Endothelial cell of umbilical vein (primary cell): Measurements from ENCODE around the gene DNTT. TPM values are rescaled to one million over a fixed set of nuclear protein-coding genes. Genes with fewer than 3 reads are reported as not detected.

Experiments used
- BruUV-seq: library from RNA; stranded (reverse); fragments of 400-500 nt; replicated peaks from 2 replicates; lab custom pipeline; 2021; lab: Mats Ljungman, UMichigan
- CTCF ChIA-PET: fragments of 300-600, 350-600 bp; sonication (Branson Sonifier 250); formaldehyde crosslinking; loops from one replicate; lab custom pipeline; 2021; ENCODE audit warnings: antibody characterized with exemption, inconsistent platforms; lab: Charles Lee
- POLR2A ChIA-PET: fragments of 300-600, 350-600 bp; sonication (Branson Sonifier 250); formaldehyde crosslinking; loops from one replicate; lab custom pipeline; 2021; ENCODE audit warnings: antibody characterized with exemption, inconsistent platforms; lab: Charles Lee
- DNase-seq: peaks from one replicate; pipeline ENCODE4 v3.0.0-alpha.2; 2011; ENCODE audit warnings: low read depth, low spot score
- FAIRE-seq: peaks from 2 replicates; lab custom pipeline; 2011; peaks lifted over from hg19 to GRCh38; lab: Jason Lieb, UNC
- H2AFZ ChIP-seq: 2 replicates; pipeline ENCODE4 v1.6.0; 2012; ENCODE audit warnings: low read depth, low read length, control low read depth, inconsistent platforms
- H3K27ac ChIP-seq: 2 replicates; pipeline ENCODE4 v1.5.1; 2011; ENCODE audit warnings: low read depth, mild to moderate bottlenecking, control low read depth, low read length, moderate library complexity; ENCODE audit not compliant: insufficient read depth
- H3K27me3 ChIP-seq, 2 experiments: 2 replicates each; pipeline versions ENCODE4 v1.6.0 to v1.6.1; 2011; ENCODE audit warnings: low read length in 2 of 2, mixed read lengths in 1 of 2; ENCODE audit not compliant: control insufficient read depth in 2 of 2, insufficient read depth in 2 of 2
- H3K36me3 ChIP-seq, 2 experiments: 2 replicates in 1 of 2; 3 replicates in 1 of 2; pipeline ENCODE4 v1.5.1; 2011; ENCODE audit warnings: low read length in 2 of 2, mild to moderate bottlenecking in 1 of 2, moderate library complexity in 1 of 2; ENCODE audit not compliant: control insufficient read depth in 2 of 2, insufficient read depth in 2 of 2; ENCODE audit errors: extremely low read depth in 1 of 2
- H3K4me1 ChIP-seq: 3 replicates; pipeline ENCODE4 v1.5.1; 2011; ENCODE audit warnings: mild to moderate bottlenecking, low read length; ENCODE audit not compliant: control insufficient read depth, insufficient read depth; ENCODE audit errors: extremely low read depth
- H3K4me2 ChIP-seq: 2 replicates; pipeline ENCODE4 v1.6.1; 2011; ENCODE audit warnings: low read length, control low read depth, mixed read lengths; ENCODE audit not compliant: insufficient read depth
- H3K4me3 ChIP-seq, 3 experiments: fragments of 200-600 bp in 1 of 3; sonication (generic), shearing (Covaris generic) in 1 of 3; replicated peaks in 1 of 3; 2 replicates each; pipeline ENCODE4 v1.5.1; 2011 to 2016; ENCODE audit warnings: control low read depth in 3 of 3, low read length in 3 of 3, mild to moderate bottlenecking in 2 of 3, inconsistent platforms in 1 of 3, low read depth in 1 of 3, moderate library complexity in 1 of 3; ENCODE audit not compliant: insufficient read depth in 1 of 3
- H3K79me2 ChIP-seq: 2 replicates; pipeline ENCODE4 v1.6.0; 2012; ENCODE audit warnings: low read length, inconsistent platforms; ENCODE audit not compliant: control insufficient read depth, insufficient read depth
- H3K9ac ChIP-seq: replicated peaks from 2 replicates; pipeline ENCODE3; 2011; ENCODE audit warnings: low read length, control low read depth; ENCODE audit not compliant: insufficient read depth; ENCODE audit errors: extremely low read depth
- H3K9me1 ChIP-seq: replicated peaks from 3 replicates; pipeline ENCODE4 v1.6.0; 2011; ENCODE audit warnings: mild to moderate bottlenecking, low read length; ENCODE audit not compliant: control insufficient read depth, insufficient read depth; ENCODE audit errors: extremely low read depth
- H3K9me3 ChIP-seq: replicated peaks from 2 replicates; pipeline ENCODE4 v1.5.1; 2012; ENCODE audit warnings: low read length, inconsistent platforms; ENCODE audit not compliant: control insufficient read depth, insufficient read depth
- H4K20me1 ChIP-seq: replicated peaks from 2 replicates; pipeline ENCODE3; 2011; ENCODE audit warnings: mild to moderate bottlenecking, low read length; ENCODE audit not compliant: control insufficient read depth, insufficient read depth; ENCODE audit errors: extremely low read depth
- CTCF ChIP-seq, 2 donors: IDR thresholded peaks; 1 replicate in 1 of 2; 2 replicates in 1 of 2; pipeline ENCODE4 v1.5.1; 2011; ENCODE audit warnings: low read length in 2 of 2, mild to moderate bottlenecking in 2 of 2, moderate library complexity in 2 of 2, control low read depth in 1 of 2, inconsistent platforms in 1 of 2, low read depth in 1 of 2; ENCODE audit not compliant: insufficient read depth in 1 of 2; ENCODE audit errors: extremely low read depth in 1 of 2
- EZH2 ChIP-seq: IDR thresholded peaks from 2 replicates; pipeline ENCODE4 v1.6.1; 2012; ENCODE audit warnings: borderline replicate concordance, low read depth, mild to moderate bottlenecking, moderate library complexity, low read length, inconsistent platforms; ENCODE audit not compliant: severe bottlenecking
- FOS ChIP-seq: IDR thresholded peaks from 2 replicates; pipeline ENCODE4 v1.6.1; 2011; ENCODE audit warnings: mild to moderate bottlenecking, low read length, moderate library complexity, borderline replicate concordance; ENCODE audit not compliant: insufficient read depth
- GATA2 ChIP-seq: IDR thresholded peaks from 2 replicates; pipeline ENCODE4 v1.7.0; 2011; ENCODE audit warnings: low read depth, mild to moderate bottlenecking, moderate library complexity, mixed read lengths, low read length; ENCODE audit not compliant: insufficient read length, insufficient read depth
- JUN ChIP-seq: IDR thresholded peaks from 2 replicates; pipeline ENCODE4 v1.6.1; 2011; ENCODE audit warnings: borderline replicate concordance, low read depth; ENCODE audit not compliant: insufficient read length, insufficient read depth
- MAX ChIP-seq: IDR thresholded peaks from 2 replicates; pipeline ENCODE4 v1.6.1; 2011; ENCODE audit not compliant: insufficient read depth, insufficient read length
- MYC ChIP-seq: IDR thresholded peaks from one replicate; pipeline ENCODE4 v1.6.1; 2011; ENCODE audit warnings: mild to moderate bottlenecking, low read depth, low read length
- POLR2A ChIP-seq: IDR thresholded peaks from 2 replicates; pipeline ENCODE4 v1.6.1; 2012; ENCODE audit warnings: low read depth, mild to moderate bottlenecking, control low read depth, low read length
- POLR2AphosphoS5 ChIP-seq: IDR thresholded peaks from 2 replicates; pipeline ENCODE4 v1.6.1; 2012; ENCODE audit warnings: low read depth, mild to moderate bottlenecking, control low read depth, low read length, moderate library complexity; ENCODE audit not compliant: insufficient read depth
- dilution Hi-C: fragments of 300-500 bp; cut with MboI; formaldehyde crosslinking; loops from one replicate; pipeline ENCODE4 v1.15.0; 2019; ENCODE audit warnings: low sequenced_read_pairs; ENCODE audit not compliant: extremely low pct_ligation_motif_present
- intact Hi-C: fragments of 100-400 bp; cut with micrococcal nuclease; formaldehyde crosslinking; loops from one replicate; pipeline ENCODE4 v1.10.0; 2022
- polyA plus RNA-seq, 4 experiments: library from polyadenylated mRNA; depleted of rRNA in 3 of 4; stranded (reverse) in 3 of 4; unstranded in 1 of 4; fragments of >200 nt; gene quantifications; 2 replicates each; pipeline versions ENCODE4 v1.2.1 to v1.2.3, GENCODE V29; 2011 to 2012; ENCODE audit warnings: missing spikeins in 1 of 4
- total RNA-seq: library from RNA; stranded (reverse); gene quantifications from 2 replicates; pipeline ENCODE4 v1.2.3, GENCODE V29; 2021

The DNTT gene
- total and polyA plus RNA-seq, 2 donors (not counting 3 experiments of a cell fraction or from before 2014, with no cell fraction given), result not detected

GRCh38 chr10:96268341-96268909 is 35.8 kb upstream of the DNTT start:
- H3K4me2 ChIP-seq, result no peak overlapping the region
- TF ChIP-seq MAX (no peak), EZH2 (no peak), GATA2 (no peak), POLR2A (no peak), POLR2AphosphoS5 (no peak), JUN (no peak), CTCF (IDR thresholded peaks at IDR 0.05; ENCODE audit: extremely low read depth in 1 of 2, insufficient read depth in 1 of 2, low read depth in 1 of 2, low read length in 2 of 2) (no peak), MYC (no peak), FOS (no peak)

More at GRCh38 chr10:96268341-96268909, 35.8 kb upstream of the DNTT start:
- no peaks in the 10 kb centered on the region for H4K20me1 ChIP-seq
- H3K27ac ChIP-seq, result no peak overlapping the region
- no peak overlapping the region for H2AFZ ChIP-seq
- BruUV-seq, result no TSS peak
- H3K4me1 ChIP-seq, result no peaks in the 10 kb centered on the region
- dilution Hi-C loops, result no loop called here
- no peaks in the 10 kb centered on the region for H3K9me3 ChIP-seq
- no peak for DNase-seq
- H3K4me3 ChIP-seq, result no peak overlapping the region
- FAIRE-seq, result no peak
- H3K9ac ChIP-seq, result no peak overlapping the region
- CTCF ChIA-PET, result no interaction called here
- H3K9me1 ChIP-seq, result no peaks in the 10 kb centered on the region
- H3K79me2 ChIP-seq, result no peaks in the 10 kb centered on the region
- intact Hi-C loops, result no loop called here
- no peaks in the 10 kb centered on the region for H3K36me3 ChIP-seq
- POLR2A ChIA-PET, result no interaction called here
- peaks cover 0 to 4% of the 10 kb centered on the region in 2 experiments for H3K27me3 ChIP-seq
